GM19372 (cell line): ENCODE measurements around the gene TXNDC12.
A peak's percentile ranks its signal among the peaks of the same experiment; 100 is the strongest.
"Not testable (repeated sequence)": the region's sequence is repeated elsewhere in the genome, so short reads cannot be mapped to it uniquely, and the experiment has no call there.

ENCODE experiments used
- ATAC-seq: cut with Tn5 transposase; IDR thresholded peaks from one replicate; pipeline ENCODE4 v1.9.1; 2021; ENCODE audit warnings: mild to moderate bottlenecking, low read depth, moderate library complexity; ENCODE audit not compliant: unreplicated experiment

Gene TXNDC12

DNA sequence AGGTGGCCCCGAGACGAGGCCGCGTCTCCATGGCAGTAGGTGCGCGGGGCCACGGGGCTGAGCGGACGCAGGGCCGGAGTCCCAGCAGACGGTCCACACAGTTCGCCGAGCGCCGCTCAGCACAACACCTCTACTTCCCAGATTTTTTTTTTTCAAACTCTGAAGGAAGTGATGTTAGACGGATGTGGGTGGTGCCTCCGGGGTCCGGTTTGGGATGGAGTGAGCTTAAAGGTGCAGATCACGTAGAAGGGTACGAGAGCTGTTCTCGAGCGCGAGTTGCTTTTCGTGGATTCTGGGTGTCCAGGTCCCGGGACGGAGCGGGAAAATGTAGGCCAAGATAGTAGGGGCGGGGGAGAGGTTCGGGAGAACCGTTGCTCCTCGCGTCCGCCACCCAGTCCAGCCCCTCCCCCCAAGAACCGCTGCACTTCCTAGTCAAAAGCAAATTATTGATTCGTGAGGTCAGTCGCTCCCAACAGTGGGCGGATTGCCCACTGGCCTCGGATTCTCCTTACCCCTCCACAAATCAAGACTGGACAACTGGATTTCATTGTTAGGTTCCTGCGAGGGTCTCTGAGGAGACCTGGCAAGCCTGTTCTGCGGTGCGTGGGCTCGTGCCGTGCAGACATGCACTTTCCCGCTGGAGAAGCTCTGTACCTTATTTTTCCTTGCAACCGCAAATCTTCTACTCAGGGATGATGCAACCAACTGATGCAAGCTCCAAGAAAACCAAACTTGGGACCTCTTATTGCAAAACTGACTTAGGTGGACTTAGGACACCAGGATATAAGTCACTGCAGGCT lies at the start of gene TXNDC12:
TXNDC12 (minus strand) TSS at position 126 of the 800 bp plus-strand sequence; CDS start at position 31, 95 bp downstream.
- peak; percentile 41 for ATAC-seq

DNA sequence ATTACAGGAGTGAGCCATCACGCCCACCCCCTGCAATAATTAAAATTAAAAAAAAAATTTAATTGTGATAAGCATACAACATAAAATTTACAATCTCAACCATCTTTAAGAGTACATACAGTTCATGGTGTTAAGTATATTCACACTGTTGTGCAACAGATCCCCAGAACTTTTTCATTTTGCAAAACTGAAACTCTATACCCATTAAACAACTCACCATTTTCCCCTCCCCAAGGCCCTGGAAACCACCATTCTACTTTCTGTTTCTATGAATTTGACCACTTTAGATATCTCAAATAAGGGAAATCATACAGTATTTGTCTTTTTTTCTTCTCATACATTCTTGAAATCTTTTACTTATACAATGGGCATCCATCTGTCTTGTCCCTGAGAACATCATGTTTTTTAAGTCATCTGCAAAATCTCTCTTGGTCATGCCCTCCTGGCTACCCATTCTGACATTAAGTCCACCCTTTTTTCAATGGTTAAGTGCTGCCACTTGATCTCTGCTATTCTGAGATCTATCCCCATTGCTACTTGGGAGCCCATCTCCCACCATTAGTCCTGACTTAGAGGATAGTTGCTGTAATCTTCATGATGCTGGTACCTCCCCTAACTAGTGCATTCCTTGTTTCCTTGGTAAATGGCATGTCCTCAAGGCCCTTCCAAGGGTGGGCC lies 47.5 kb upstream of the TXNDC12 start:
- ATAC-seq = no peak

DNA sequence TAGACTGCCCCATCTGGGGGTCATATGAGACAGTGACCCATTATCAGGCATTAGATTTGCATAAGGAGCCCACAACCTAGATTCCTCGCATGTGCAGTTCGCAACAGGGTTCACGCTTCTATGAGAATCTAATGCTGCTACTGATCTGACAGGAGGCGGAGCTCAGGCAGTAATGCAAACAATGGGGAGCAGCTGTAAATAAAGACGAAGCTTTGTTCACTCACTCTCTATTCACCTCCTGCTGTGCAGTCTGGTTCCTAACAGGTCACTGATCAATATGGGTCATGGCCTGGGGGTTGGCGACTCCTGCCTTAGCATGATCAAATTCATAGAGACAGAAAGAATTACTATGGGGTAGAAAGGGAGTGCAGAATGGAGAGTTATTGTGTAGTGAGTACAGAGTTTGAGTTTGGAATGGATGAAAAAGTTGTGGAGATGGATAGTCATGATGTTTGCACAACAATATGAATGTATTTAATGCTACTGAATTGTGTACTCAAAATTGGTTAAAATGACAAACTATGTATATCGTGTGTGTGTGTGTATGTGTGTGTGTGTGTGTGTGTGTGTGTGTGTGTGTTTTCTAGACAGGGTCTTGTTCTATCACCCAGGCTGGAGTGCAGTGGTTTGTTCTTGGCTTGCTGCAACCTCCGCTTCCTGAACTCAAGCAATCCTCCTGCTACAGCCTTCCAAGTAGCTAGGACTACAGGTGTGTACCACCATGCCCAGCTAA lies 43.3 kb upstream of the TXNDC12 start:
- no peak for ATAC-seq

DNA sequence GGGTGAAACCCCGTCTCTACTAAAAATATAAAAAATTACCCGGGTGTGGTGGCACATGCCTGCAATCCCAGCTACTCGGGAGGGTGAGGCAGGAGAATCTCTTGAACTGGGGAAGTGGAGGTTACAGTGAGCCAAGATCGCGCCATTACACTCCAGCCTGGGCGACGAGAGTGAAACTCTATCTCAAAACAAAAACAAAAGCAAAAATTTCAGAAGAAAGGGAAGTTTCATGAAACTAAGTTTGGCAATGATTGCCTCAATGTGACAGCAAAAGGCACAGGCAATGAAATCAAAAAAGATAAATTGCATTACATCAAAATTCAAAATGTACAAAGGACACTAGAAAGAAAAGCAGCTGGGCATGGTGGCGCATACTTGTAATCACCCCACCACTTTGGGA lies 41.2 kb upstream of the TXNDC12 start:
- ATAC-seq = no peak

DNA sequence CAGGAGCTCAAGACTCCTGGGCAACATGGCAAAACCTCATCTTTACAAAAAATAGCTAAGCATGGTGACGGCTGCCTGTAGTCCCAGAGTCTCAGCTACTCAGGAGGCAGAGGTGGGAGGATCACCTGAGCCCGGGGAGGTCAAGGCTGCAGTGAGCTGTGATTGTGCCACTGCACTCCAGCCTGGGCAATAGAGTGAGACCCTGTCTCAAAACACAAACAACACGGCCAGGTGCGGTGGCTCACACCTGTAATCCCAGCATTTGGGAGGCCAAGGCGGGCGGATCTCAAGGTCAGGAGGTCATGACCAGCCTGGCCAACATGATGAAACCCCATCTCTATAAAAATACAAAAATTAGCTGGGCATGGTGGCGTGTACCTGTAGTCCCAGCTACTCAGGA lies 39.3 kb upstream of the TXNDC12 start:
- ATAC-seq = not testable (repeated sequence)

DNA sequence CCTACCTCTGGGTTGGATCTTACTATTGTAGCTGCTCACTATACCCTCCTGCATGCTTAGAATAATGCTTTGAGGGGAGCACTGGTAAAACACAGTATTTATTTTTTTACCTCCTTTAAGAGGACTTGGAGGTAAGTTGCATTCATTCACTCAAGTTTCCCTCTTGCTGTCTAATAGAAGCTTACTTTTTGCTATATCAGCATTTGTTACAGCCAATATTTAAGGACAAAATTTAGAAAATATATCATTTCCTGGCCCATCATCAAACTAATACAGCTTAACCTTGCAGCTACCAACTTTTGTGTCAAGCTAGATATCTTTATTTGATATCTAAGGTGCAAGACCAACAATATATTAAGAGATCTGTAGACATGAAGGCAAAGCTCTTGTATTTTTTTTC lies 32.9 kb upstream of the TXNDC12 start:
- not testable (repeated sequence) for ATAC-seq

DNA sequence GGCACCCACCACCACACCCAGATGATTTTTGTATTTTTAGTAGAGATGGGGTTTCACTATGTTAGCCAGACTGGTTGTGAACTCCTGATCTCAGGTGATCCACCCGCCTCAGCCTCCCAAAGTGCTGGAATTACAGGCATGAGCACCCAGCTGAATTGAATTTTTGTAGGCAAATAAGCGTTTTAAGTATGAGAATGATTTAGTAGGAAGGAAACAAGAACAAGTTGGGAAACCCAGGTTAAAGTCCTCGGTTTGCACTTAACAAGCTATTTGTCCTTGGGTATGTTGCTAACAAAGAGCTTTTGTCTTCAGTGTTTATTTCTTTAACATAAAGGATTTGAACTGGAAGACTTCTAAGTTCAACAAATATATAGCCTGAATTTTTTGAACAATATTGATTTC lies 25.0 kb upstream of the TXNDC12 start:
- ATAC-seq = no peak

DNA sequence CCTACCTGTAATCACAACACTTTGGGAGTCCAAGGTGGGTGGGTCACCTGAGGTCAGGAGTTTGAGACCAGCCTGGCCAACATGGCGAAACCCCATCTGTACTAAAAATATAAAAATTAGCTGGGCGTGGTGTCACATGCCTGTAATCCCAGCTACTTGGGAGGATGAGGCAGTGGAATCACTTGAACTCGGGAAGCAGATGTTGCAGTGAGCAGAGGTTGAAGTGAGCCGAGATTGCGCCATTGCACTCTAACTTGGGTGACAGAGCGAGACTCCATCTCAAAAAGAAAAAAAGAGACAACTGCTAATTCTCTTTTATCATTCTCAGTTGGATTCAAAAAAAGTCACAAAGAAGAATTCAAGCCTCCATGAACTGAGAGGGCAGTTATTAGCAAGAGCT lies 22.3 kb upstream of the TXNDC12 start:
- ATAC-seq = not testable (repeated sequence)

DNA sequence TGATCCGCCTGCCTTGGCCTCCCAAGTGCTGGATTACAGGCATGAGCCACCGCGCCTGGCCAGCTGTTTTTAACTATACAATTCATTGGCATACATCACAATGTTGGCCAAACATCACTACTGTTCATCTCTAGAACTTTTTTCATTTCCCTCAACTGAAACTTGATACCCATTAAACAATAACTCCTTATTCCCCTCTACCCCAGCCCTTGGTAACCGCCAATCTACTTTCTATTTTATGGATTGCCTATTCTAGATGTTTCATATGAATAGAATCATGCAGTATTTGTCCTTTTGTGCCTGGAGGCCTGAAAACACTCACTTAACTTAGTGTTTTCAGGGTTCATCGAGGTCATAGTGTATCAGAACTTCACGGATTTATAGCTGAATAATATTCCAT lies 17.3 kb upstream of the TXNDC12 start:
- no peak for ATAC-seq

DNA sequence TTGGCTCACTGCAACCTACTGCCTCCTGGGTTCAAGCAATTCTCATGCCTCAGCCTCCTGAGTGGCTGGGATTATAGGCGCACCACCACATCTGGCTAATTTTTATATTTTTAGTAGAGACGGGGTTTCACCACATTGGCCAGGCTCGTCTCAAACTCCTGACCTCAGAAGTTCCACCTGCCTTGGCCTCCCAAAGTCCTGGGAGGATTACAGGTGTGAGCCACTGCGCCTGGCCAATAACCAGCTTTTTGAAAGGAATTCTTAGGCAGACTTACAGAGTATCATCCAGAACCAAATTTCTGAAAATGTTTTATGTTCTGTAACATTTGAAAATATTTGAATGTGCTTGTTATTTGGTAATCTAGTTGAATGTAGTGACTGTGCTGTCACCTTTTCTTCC lies 15.7 kb upstream of the TXNDC12 start:
- ATAC-seq = no peak

DNA sequence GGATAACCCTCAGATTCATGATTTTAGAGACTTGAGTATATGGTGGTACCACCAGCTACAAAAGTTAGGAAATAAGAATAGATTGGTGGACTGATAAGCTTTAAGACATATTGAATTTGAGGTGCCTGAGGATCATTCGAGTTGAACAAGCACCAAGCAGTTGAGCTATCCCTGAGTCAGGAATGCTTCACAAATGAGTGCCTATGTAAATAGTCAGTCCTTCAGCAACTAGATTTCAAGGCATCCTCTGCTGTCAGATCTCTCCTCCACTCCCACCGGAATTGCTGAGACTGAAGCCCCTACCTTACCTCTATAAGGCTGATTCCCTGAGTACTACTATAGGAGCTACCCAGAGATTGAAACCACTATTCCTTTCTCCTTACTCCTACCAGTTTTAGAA lies 8.2 kb upstream of the TXNDC12 start:
- ATAC-seq = no peak

DNA sequence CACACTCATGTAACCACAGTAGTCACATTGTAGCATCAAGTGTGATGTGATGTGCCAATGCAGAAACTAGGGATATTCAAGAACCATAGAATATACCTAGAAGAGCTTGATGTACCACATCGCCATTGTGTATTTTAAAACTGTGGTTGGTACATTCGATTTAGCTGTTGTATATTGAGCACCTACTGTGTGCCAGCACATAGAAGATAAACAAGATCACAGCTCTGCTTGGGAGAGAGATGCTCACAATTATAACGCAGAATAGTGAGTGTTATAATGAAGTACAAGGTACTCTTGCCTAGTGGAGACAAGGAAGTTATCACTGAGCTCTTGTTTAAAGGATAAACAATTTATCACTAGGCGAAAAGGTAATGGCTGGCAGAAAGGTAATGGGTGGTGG lies 5.8 kb upstream of the TXNDC12 start:
- ATAC-seq = no peak

DNA sequence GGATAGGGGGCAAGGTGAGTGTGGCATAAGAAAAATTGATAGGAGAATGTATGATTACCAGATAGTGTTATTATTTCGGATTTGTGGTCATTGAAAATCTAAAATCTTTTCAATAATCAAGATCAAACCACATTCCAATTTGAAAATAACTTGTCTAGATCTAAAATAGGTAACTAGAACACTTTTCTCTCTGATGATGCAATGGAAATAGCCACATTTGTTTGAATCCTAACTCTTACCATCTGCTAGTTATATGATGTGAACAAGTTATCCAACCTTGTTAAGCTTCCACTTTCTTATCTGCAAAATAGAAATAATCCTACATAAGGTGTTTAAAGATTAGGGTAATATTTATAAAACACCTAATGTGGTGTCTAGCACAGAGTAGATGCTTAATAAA lies 4.9 kb upstream of the TXNDC12 start:
- ATAC-seq = no peak

DNA sequence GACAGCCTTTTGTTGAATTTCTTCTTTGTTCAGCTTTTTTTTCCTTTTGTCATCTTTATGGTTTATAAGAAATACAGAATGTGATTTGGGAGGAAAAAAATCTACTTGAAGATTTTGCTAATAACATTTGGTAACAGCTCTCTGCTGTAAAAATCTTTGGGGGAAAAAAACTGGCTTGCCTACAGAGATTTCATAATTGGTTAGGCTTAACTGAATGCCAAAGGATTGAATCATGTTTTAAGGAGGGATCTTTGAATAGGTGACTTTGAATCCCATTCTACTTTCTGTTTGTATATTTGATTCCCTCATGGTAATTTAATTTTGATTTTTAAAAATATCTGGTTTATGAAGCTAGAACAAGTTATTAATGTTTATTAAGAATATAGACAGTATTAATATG lies 4.3 kb upstream of the TXNDC12 start:
- ATAC-seq = no peak

DNA sequence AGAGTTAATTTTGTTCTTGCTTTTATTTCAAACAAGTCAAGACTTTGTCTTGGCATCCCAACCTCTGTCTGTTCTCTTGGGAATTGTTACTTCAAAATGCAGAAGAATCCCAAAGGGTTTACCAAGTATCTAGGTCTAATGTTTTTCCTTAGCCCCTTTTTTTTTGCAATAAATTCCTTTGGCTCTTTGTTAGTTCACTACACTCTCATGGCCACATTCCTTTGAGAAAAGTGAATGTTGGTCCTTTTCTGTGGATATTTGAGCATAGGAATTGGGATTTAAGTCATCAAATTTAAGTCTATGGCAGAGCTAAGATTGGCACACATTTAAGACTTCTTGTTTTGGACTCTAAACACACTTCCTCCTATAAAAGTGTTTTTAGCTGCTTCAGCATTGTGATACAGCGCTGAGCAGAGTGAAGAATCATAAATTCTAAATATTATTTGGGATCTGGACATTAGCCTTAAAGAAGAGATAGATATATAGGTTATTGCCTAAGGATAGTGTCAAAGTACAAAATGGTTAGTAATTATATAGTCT lies 3.0 kb upstream of the TXNDC12 start:
- no peak for ATAC-seq

DNA sequence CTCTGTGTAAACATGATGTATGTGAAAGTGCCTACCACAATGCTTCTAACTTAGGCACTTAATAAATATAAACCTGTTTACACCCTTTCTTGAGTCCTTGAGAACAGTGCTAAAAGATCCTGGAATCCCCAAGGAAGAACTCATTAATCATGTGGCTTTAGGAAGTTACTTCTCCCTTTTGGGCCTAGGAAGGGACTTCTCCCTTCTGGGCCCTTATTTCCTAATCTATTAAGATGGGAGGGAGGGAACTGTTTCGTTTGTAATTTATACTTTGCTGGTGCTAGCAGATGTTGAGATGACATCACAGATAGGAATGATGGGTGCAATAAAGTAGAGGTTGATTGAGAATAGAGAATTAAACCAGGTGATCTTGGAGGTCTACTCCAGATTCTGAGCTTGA lies 2.3 kb upstream of the TXNDC12 start:
- ATAC-seq = no peak

DNA sequence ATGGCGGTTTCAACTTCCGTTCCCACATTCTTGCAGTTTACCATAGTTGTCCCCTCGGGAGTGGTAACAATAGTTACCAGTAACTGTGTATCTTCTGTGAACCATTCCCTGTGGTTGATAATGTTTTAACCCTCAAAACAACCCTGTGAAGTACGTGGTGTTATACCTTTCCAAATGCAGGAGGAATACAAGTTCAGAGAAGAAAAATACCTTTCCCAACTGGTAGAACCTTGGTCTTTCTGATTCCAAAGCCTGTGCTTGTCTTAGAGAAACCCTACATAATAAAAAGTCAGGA lies 1.9 kb upstream of the TXNDC12 start:
- ATAC-seq = no peak

DNA sequence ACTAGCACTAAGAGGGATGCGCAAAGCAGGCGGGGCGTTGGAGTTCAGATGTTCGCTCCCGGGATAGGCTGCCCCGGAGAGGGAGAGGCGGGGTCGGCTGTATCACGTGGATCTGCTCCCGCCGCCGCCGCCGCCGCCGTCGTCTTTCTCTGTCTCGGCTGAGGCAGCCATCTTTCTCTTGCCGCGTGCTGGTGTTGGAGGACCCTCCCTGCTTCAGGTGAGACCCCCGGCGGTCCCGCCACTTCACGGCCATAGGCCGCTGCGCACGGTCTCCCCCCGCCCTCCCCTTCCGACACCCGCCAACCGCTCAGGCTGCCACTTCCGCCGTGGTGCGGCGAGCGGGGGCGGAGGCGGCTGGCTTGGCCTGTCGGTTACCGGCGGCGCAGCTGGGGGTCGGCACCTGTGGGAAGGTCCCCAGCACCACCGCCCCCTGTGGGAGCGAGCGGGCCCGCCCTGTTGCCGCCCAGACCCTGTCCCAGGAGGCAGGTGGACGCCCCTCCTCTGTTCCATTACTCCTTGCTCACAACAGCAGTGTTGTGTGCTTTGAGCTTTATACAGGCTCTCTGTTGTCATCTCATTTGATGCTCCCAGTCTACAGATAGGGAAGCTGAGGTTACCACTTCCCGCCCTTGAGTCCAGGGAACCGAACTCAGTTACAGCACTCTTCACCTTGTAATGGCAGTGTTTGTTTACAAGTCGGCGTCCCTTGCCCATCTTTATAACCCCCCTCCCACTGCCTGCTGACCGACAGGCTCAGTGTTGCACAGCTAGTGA lies 1.4 kb upstream of the TXNDC12 start, which contains the start of gene BTF3L4:
BTF3L4 (plus strand) TSS at position 133 of the 774 bp plus-strand sequence. CDS start 3,553 bp downstream, outside the sequence.
- peak; percentile 83 for ATAC-seq

DNA sequence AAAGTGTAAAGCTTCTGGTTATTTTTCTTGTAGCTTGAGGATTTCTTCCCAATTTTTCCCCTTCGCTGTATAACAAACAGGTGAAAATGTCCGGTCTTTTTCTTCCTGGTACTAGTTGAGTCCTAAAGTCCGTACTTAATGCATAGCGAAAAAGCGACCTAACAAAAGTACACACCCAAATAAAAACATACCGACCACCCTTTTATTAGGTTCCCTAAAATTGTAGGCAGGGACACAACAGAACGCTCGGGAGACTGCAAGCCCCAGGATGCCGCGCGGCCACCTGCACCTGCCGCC lies 823 bp upstream of the TXNDC12 start:
- ATAC-seq = no peak

DNA sequence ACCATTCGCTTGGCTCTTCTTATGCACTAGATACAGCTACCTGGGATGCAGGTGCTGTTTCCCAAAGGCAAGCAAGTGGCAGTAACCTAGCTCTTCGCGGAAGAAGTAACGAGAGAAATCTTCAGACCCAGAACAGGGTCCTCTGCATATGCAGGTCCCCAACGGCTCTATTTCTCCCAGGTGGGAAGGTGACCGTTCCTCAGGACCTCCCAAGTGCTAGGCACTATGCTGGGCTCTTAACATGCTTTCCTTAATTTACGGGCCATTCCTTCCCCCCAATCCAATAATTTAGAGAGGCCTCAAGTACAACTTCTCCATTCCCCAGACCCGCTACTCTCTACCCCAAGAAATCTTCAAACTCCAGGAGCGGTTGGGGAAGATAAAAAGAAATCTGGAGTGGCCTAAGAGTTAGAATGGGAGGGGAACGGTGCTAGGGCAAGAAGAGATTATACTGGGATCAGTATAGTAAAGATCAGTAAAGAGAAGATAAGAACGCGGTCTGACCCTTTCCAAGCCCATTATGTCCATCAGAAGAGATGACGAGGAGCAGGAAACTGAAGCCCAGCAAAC lies 410 bp downstream of the TXNDC12 start:
- no peak for ATAC-seq
